Measurements from ENCODE around the gene IFFO2.

- TF ChIP-seq POLR2AphosphoS5 (IDR thresholded peaks at IDR 0.05; ENCODE audit: low read depth, low read length) (no peak), POLR2A (IDR thresholded peaks at IDR 0.05; ENCODE audit: low read depth, low read length) (no peak), TAF1 (IDR thresholded peaks at IDR 0.05; ENCODE audit: low read depth, low read length) (no peak), SPI1 (IDR thresholded peaks at IDR 0.05; ENCODE audit: low read depth, low read length) (no peak), POU2F2 (IDR thresholded peaks at IDR 0.05; ENCODE audit: low read depth, low read length) (no peak), PAX5 (IDR thresholded peaks at IDR 0.05; ENCODE audit: insufficient read depth, low read length, severe bottlenecking) (no peak)
Observed at GRCh38 chr1:18869847-18870594, 86.5 kb downstream of the IFFO2 start.

Data from GM12891 (cell line).